ENCODE results near the gene RNF114.
"Not testable (repeated sequence)": the region's sequence is repeated elsewhere in the genome, so short reads cannot be mapped to it uniquely, and the experiment has no call there.

RNF114 gene

GRCh38 chr20:49965781-49966305, 29.6 kb downstream of the RNF114 start:
- DNase-seq (ENCODE audit: low spot score), result no peak

GRCh38 chr20:49966861-49967260, 30.7 kb downstream of the RNF114 start:
- no peak for DNase-seq (ENCODE audit: low spot score)

- DNase-seq (ENCODE audit: low spot score), result no peak
Measured at GRCh38 chr20:49969234-49969633, 33.0 kb downstream of the RNF114 start.

- DNase-seq (ENCODE audit: low spot score), result no peak
Measured at GRCh38 chr20:49969946-49970345, 33.7 kb downstream of the RNF114 start.

GRCh38 chr20:49970498-49970897, 34.3 kb downstream of the RNF114 start:
- no peak for DNase-seq (ENCODE audit: low spot score)

GRCh38 chr20:49973981-49974380, 37.8 kb downstream of the RNF114 start:
- DNase-seq (ENCODE audit: low spot score), result no peak

- no peak for DNase-seq (ENCODE audit: low spot score)
Measured at GRCh38 chr20:49976542-49976941, 40.3 kb downstream of the RNF114 start.

GRCh38 chr20:49977740-49978139, 41.5 kb downstream of the RNF114 start:
- not testable (repeated sequence) for DNase-seq (ENCODE audit: low spot score)

GRCh38 chr20:49978685-49979029, 42.5 kb downstream of the RNF114 start:
- no peak for DNase-seq (ENCODE audit: low spot score)

GRCh38 chr20:49979030-49979832, 43.0 kb downstream of the RNF114 start:
- peak; percentile 86 for DNase-seq (ENCODE audit: low spot score)

- no peak for DNase-seq (ENCODE audit: low spot score)
Measured at GRCh38 chr20:49980140-49981008, 44.2 kb downstream of the RNF114 start.

- DNase-seq (ENCODE audit: low spot score), result no peak
Measured at GRCh38 chr20:49981218-49982071, 45.2 kb downstream of the RNF114 start.

- no peak for DNase-seq (ENCODE audit: low spot score)
Measured at GRCh38 chr20:49982072-49982345, 45.8 kb downstream of the RNF114 start.

GRCh38 chr20:49982346-49983122, 46.3 kb downstream of the RNF114 start, which contains the start of gene SNAI1:
Gene SNAI1 (plus strand): TSS chr20:49982980. CDS start chr20:49983060, 80 bp downstream.
- DNase-seq (ENCODE audit: low spot score), result peak; percentile 95

GRCh38 chr20:49983123-49983847, 47.1 kb downstream of the RNF114 start:
- DNase-seq (ENCODE audit: low spot score), result no peak

- no peak for DNase-seq (ENCODE audit: low spot score)
Measured at GRCh38 chr20:49983848-49984408, 47.7 kb downstream of the RNF114 start.

GRCh38 chr20:49984426-49985153, 48.4 kb downstream of the RNF114 start:
- no peak for DNase-seq (ENCODE audit: low spot score)

- no peak for DNase-seq (ENCODE audit: low spot score)
Measured at GRCh38 chr20:49985157-49985556, 49.0 kb downstream of the RNF114 start.

- DNase-seq (ENCODE audit: low spot score), result no peak
Measured at GRCh38 chr20:49985617-49986016, 49.4 kb downstream of the RNF114 start.

- DNase-seq (ENCODE audit: low spot score), result no peak
Measured at GRCh38 chr20:49986049-49986448, 49.9 kb downstream of the RNF114 start.

All from ecto neural progenitor cell (in vitro differentiated cells).